Measurements from ENCODE around the gene AKAP6. TPM values are rescaled to one million over a fixed set of nuclear protein-coding genes. Genes with fewer than 3 reads are reported as not detected.

The AKAP6 gene
- total RNA-seq, 1 donor from 2014 or later: 158 TPM

DNA sequence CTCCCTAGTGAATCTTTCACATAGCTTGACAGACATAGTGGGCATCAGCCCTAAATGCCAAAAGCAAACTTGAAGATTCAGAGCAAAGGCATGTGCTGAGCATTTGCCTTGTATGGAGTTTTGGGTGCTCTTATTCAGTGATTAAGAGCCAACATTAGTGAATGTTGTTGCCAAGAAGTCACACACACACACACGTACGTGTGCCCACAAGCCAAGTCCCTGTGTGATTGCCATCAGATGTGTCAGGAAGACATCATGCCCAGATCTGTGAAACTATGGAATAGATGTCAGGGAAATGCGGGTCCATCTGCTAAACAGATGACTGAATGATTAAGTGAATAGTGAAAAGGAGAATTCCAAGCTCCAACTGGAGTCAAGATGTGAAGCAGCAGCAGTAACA is 149.0 kb downstream of the AKAP6 start:
- no peak for DNase-seq

DNA sequence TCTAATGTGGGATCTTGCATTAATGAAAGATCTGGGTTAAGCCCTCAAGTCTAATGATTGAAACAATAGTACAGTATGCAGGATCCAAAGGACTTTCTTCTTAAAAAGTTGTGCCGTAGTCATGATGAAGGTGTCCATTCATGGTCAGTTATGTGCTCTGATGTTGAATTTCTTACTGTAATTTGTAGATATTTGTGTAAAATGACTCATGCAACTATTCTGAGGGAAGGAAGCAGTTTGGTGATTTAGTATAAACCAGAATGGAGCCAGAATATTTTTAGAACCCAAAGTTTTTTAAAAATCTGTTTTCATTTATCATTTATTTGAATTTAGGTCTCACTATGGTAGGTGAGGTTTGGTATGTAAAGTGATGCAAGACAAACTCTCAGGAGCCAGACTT is 151.2 kb downstream of the AKAP6 start:
- DNase-seq: no peak

DNA sequence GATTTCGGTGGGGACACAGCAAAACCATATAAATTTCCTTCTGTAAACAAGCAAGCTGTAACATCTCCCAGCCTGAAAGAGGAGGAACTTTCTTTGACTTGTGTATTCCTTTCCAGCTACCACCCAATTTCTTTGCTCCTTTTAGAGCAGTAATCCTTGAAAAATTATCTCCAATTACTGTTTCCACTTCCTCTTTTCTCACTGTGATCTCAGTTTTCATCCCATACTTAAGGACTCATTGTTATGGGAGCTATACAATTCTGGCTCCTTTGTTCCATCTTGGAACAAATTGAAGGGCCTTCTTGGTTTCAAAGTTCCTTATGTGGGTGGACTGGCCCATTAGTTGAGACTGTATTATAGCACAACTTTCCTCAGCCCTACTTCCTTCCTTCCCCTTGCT is 152.6 kb downstream of the AKAP6 start:
- no peak for DNase-seq

DNA sequence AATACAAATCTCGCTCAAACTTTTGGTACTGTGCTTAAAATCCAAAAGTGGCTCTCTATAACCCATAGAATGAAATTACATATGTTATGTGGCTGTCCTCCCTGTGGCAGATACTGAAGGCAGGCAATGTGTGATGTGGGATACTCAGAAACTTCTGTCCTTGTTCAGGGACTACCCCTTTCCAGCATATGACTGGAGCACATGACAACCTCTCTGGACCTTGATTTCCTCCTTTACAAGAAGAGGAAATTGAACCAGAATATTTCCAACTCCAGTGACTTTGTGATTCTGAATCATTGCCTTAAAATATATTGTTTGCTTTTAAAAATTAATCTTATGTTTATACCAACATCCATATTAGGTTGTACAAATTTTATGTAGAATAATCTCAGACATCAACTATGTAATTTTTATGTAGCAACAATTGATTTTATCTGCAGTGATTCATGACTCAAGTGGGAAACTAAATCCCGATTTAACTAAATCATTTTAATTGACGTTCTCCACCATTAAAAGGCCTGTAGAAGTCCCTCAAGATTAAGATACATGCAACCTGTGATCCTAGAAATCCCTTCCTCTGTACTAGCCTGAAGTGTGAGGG is 162.4 kb downstream of the AKAP6 start:
- DNase-seq: no peak

DNA sequence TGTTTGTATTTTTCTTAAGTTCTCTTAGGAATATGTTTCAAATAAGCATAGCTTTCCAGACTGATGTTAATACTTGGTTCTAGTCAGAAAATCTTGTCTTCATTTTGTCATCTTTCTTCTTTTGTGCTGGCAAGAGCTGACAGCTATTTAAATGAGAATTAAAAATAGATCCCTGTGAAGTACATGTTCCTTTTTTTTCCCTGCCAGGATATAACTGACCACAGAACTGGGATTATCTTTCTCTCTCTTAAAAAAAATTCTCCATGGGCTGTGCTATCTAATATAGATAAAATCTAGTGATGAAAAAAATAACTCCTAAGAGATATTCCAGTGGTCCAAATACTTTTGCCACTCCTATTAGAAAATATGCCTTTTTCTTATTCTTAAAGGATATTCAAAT is 163.4 kb downstream of the AKAP6 start:
- no peak for DNase-seq

DNA sequence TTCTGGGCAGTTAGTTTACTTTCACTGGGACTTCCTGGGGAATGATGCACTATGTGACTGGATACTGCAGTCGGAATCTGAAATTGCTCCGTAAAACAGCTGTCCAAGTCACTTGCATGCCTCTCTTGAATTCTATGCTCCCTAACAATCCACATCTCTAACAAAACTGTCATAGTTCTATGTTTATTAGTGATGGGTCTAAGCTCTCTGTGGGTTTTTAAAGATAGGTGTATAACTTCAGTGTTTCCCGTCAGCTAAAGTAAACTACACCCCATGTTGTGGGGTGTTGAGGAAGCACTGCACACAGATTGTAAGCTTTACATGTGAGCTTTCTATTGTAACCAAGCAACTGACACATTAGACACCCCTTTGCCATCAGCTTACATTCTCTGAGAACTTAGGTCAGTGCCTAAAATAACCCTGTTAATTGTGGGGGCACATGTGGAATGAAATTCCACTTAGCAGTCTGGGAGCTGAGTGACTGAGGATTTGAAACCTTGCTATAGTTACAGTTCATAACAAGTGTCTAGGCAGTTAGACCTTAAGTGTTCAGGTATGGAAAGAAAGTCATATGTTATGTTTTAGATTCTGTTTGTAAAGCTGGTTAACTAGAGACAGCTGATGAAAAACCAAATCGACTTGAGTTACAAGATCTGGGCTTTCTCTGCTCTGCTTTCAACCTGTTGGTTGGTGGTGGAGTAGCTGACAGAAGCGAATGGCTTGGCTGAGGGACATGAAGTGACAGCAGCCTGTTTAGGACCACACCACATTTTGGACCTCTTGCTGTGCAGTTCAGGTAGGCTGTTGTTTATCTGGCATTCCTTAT is 165.7 kb downstream of the AKAP6 start:
- DNase-seq: no peak

DNA sequence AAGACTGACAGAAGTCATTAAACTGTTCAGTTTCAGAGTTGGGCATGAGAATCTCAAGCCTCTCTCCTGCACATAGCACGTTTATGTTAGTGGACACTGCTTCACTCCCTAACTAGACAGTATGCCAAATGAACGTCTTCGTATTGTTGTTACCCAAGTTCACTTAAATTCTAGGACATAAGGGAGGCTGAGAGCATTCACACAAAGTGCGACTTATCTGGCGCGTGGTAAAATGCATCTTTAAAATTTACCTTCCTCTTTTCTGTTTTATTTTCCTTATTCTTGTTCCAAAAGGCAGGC is 166.3 kb downstream of the AKAP6 start:
- DNase-seq: no peak

DNA sequence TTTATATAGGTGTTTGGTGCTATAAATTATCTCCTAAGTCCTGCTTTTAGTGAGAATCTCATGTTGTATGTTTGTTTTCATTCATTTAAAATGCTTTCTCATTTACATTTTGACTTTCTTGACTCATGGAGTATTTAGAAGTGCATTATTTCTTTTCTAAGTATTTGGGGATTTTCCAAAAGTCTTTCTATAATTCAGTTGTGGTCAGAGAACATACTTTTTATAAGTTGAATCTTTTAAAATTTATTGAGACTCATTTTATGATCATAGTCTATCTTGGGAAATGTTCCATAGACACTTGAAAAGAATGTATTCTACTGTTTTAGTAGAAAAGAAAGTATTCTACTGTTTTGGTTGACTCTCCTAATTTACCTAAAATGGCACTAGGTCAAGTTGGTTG is 168.2 kb downstream of the AKAP6 start:
- DNase-seq: no peak

DNA sequence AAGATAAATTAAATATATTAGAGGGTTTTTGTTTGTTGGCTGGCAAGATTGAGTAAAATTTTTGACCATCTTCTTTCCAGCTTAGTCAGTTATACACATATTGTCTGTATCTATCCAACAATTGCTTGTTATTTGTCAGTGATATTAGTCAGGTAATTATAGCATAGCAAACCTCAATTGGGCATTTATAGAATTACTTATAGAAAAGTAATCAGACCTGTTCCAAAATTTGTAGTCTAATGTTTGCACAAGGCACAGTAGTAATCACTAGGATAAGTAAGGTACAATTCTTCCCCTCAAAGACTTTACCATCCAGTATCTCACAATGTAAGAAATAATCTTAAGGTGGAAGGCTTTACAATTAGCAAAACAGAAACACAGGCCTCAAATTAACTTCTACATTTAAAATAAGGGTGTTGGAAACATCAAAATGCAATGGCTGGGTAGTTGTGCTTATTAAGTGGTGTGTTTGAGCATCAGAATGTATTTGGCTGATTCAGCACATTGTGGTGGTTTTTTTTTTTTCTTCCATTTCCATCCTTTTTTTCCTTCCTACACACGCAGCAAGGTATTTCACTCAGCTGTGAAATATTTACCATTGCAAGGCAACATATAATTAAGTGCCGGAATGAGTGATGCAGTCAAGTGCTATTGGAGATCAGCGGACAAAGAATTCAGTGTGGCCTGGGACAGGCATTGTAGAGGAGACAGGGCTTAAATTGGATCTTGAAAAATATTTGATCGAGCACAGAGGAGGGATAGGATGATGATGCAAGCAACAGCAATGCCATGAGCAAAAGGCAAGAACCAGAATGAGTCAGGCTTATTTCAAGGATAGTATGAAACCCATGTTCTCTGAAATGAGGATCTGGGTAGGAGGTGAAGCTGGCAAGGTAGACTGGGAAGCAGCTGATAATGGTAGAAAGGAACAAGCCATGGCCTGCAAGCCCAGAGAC is 178.2 kb downstream of the AKAP6 start:
- DNase-seq: no peak

DNA sequence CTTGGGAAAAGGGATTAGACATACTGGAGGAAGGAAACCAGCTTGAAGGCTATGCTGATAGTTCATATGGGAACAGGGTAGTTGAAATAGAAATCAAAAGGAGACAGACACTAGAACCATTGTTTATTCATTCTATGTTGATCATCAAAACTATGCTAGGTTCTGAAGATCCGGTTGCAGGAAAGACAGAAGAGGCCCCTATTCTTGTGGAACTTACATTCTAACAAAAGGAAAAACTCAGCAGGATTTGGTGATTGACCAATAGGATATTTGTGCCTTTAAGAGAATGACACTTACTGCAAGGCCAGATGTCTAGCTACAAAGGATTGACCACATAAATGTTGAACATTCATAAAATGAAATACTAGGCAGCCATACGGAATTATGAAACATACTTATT is 179.2 kb downstream of the AKAP6 start:
- DNase-seq: no peak

DNA sequence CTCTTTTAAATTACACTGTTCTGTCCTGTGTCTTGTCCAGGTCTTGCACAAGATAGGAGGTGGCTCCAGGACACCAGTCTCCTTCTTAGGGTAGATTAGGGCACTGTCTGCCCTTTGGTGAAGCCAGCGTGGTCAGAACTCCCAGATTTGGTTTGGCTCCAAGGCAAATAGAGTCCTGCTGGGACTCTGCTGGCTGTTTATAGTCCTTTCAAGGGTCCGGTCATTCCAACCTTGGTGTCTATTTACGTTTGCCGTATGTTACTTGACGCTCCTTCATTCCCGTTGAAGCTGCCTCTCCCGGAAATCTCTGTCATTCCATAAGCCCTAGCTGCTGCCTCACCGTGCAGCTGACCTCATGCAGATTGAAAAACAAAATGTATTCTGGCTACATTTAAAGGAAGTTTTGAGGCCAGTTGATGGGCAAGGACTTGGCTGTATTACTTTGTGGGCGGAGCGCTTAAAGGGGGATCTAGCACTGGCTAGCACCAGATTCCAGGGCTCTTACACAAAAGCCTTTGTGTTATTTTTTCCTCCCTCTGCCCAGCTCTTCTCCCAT is 180.6 kb downstream of the AKAP6 start:
- peak; percentile 70 for DNase-seq

DNA sequence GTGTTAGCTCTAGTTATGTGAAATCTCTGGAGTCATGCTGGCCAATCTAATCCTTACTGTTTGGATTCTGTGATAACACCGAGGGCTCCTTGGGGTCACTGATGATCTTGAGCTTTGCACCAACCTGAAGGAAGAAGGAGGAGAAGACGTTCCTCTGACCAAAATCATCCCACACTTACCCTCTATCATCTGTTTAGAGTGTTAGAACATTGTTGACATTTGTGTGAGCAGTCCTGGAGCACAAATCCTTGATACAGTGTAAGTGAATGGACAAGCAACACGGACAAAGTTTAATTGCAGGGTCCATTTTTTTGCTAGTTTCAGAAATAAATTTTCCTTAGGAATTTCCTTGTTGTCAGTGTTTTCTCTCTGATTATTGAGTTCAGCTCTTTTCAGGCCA is 181.7 kb downstream of the AKAP6 start:
- DNase-seq: no peak

DNA sequence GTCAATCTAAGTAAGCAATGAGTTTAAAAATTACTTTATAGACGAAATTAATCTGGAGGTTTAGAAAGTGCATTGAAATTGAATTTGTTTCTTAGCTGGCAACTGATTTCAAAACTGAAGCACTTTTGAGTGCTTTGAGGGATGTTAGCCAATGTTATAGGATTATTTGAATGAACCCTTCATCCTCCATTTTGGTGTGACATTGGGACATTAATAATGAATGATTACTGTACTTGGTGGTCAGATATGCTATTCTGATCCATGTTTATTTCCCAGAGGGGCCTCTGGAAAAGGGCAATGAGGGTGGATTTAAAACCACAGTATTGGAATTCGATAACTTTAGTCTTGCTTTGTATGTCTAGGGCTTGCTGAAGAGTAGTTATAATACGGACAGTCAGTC is 183.2 kb downstream of the AKAP6 start:
- no peak for DNase-seq

DNA sequence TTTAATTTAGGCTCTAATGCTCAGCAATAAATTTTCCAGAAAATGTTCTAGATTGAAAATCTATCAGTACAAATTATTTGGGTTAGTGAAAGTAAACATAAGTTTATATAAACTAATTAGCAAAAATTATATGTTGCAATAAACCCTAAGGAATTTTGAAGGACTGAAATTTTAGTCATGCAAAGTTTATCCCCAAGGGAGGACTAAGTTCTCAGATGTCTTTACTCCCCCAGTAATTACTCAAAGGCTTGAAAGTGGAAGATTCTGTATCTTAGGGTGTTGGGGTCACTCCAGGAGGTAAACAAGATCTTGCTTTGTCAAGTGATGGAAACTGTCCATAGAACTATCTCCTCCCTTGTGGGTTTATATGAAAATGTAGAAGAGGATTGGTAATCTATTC is 183.7 kb downstream of the AKAP6 start:
- no peak for DNase-seq

DNA sequence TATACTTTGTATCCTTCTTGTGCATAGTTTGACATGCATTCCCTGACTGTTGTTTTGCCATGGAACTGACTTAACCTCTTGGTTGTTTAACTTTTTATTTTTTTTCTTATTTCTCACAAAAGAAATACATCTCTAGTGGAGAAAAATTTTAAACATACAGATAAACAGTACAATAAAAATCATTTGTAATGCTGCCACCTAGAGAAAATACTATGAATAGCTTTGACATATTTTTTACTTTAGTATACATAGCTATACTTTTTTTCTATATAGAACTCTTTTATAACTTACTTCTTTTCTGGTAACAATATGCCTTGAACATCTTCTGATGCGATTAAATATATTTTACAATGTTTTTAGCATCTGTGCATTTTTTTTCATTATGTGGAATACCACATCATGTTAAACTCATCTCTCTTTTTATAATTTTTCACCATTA is 184.5 kb downstream of the AKAP6 start:
- no peak for DNase-seq

DNA sequence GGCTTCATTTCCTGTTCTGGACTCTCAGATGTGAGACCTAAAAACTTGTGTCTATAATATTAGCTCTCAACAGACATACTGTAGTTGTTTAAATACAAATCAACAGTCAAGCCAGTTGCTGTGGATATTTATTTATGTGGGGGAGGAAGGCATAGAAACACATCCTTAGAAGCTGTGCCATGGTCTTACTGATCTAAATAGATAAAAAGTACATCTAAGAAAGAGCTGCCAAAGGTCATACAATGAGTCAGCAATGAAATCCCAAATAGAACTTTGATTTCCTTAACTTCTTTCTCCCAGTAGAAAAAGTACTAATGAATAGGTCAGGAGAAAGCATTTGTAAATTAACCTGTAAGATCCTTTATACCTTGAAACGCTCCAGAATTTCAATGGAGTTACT is 185.1 kb downstream of the AKAP6 start:
- no peak for DNase-seq

DNA sequence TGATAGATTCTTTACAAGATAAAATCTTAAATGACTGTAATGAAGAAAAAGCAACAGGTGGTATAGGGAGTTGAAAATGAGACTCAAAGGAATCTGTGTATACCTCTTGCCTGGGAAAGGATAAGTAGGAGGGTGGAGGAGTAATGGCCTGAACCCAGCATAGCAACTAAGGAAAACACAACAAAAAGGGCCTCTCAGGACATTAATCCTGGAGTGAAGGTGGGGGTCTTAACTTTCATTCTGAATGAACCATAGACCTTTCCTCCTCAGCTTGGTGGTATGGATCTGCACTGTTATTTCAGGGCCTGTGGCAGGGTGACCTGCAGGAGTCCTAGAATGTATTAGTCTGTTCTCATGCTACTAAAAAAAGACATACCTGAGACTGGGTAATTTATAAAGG is 185.6 kb downstream of the AKAP6 start:
- DNase-seq: no peak

DNA sequence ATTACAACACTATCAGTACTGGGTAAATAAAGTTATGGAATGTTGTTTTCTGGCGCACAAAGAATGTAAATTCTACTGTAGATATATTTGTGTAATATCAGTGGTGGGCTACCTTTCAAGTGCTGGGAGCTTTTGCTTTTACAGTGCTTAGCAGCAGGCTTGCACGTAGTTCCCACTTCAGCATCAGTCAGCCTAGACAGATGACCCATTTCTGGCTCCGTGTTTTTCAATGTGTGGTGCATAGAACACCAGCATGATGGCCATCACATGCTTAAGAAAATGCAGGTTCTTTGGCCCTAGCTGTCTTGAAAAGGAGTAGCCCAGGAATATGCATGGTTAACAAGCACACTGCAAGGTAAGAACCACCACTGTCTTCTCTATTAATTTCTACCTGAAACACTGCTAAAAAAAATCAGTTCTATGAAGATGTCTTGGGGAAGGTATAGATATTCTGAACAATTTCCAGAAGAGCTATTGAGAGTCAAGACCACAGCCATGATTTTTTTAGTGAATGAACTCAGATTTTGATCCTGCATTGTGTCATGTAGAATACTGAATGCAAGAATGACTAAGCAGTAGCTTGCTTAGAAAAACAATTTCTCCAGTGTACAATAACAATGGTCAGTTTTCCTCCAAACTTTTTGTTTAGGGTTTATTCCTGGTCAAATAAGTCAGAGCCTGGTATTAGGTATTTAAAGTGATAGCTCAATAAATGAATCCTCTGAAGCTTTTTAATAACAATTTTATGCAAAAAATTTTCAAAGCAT is 195.7 kb downstream of the AKAP6 start:
- no peak for DNase-seq

DNA sequence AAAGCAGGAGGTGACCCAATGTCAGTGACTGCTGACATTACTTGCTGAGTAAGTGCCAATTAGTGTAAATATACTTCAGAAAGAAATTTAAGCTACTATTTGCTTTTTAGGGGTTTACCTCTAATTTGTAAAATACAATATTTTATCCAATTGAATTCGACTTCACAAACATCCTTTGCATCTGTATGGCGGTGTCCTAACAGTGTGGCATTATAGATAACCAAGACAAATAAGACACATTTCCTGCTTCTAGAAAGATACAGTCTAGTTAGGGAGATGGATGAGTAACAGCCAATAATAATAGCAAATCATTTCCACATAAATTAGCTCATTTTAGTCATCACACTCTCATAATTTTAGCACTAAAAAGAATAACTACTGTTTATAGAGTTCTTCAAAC is 196.5 kb downstream of the AKAP6 start:
- DNase-seq: no peak

DNA sequence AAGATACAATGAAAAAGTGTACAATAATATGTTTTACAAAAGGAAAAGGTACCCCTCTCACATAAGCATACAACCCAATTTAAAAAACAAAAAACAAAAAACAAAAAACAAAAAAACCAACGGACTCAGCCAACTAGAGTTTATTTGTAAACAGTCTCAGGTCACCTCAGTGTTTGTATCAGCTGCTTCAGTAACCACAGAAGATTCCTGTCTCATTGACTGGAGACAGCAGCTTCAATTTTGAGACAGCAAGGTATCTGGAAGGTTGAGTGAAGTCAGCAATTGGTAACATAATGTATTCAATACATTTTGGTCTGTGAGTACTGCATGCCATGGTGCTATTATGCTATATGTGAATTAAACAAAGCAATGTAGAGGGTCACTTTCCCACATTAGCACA is 201.7 kb downstream of the AKAP6 start:
- DNase-seq: no peak

DNA sequence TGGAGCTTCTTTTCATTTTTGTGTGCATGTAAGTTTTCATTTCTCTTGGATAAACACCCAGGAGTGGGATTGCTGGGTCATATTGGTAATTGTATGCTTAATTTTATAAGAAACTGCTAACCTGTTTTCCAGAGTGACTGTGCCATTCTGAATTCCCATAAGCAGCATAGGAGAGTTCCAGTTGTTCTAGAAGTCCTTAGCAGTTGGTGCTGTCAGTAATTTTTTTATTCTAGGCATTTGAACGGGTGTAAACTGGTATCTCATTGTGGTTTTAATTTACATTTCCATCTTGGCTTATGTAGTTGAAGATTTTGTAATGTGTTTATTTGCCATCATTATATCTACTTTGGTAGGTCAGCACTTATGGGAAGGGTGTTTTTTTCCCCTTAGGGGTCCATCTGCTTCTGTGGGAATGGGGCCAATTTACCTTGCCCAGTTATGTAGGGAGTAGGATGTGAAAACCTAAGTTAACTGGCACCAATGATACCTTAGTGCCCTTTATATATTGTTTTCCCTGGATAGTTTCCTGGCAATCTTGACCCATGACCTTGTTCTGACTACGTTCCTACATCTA is 202.9 kb downstream of the AKAP6 start:
- DNase-seq: no peak

DNA sequence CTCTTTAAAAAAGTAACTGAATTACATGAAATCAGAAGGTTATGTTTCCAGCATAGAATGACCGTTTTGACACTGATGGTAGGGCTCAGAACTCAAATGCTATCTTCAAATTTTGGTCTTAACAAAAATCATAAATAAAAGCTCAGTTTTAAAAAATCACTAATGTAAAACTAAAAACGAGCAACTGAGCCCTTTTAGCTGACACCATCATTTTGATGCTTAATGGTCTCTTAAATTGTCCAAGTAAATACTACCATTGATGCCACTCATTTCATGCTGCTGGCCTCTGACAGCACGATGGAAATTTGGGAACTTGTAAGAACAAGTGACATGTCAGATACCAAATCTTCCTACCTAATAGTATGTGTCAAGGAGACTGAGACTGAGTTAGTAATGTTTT is 205.0 kb downstream of the AKAP6 start:
- no peak for DNase-seq

Data from occipital lobe (tissue), 2 donors.